Measurements from ENCODE around the gene SENP8.
"Not testable (repeated sequence)": the region's sequence is repeated elsewhere in the genome, so short reads cannot be mapped to it uniquely, and the experiment has no call there.

Gene SENP8

DNA sequence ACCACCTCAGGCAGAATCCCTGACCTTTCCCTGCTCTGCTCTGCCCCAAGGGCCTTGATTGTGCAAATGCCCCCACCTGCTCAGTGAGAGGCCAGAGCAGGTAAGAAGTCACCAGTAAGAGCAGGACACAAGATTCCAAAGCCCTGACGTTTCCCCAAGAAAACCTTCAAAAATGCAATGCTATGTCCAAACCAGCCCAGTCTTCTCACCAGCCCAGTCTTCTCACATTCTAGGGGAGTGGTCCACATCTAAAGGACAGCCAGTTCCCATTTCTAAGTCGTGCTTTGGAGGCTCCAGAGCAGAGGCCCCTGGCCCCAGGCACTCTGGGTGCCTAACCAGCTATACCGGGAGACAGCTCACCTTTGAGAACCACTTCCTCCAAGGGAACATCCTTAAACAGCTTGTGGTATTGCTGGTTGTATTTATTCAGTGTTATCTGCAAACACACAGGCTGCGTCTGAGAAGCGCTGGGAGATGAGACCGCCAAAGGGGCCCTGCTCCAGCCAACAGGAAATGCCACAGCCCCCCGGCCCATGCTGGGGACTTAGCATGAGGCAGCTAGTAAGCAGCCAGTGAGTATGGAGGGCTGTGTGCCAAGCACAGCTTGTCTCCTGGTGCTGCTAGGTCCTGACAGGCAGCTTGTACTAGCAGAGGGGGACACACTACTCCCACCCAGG is 50.1 kb downstream of the SENP8 start:
- H3K4me3 ChIP-seq (replicated peaks; ENCODE audit: low read depth, low read length) = no peak overlapping the region
- no peak for DNase-seq (ENCODE audit: extremely low read depth, low read depth)

DNA sequence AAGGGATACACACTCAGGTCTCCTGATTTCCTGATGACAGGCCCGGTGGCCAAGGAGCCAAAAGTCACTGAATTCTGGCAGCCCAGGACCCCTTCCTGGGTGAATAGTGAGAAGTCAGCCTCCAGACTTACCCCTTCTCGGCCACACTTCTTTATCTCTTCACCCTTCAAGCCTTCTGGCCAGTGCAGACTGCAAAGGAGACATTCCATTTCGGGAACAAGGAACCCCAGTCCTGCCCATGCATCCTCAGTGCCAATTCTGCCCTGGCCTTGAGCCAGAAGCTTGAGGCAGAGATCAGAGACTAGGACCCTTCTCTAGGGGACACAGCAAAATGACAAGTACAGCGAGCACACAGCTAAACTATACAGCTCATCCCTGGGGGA is 50.6 kb downstream of the SENP8 start:
- TF ChIP-seq, protein P1, sequence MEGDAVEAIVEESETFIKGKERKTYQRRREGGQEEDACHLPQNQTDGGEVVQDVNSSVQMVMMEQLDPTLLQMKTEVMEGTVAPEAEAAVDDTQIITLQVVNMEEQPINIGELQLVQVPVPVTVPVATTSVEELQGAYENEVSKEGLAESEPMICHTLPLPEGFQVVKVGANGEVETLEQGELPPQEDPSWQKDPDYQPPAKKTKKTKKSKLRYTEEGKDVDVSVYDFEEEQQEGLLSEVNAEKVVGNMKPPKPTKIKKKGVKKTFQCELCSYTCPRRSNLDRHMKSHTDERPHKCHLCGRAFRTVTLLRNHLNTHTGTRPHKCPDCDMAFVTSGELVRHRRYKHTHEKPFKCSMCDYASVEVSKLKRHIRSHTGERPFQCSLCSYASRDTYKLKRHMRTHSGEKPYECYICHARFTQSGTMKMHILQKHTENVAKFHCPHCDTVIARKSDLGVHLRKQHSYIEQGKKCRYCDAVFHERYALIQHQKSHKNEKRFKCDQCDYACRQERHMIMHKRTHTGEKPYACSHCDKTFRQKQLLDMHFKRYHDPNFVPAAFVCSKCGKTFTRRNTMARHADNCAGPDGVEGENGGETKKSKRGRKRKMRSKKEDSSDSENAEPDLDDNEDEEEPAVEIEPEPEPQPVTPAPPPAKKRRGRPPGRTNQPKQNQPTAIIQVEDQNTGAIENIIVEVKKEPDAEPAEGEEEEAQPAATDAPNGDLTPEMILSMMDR (IDR thresholded peaks at IDR 0.05; ENCODE audit: low read depth, low read length, missing control alignments) = no peak
- no peak for DNase-seq (ENCODE audit: extremely low read depth, low read depth)
- no peak overlapping the region for H3K4me3 ChIP-seq (replicated peaks; ENCODE audit: low read depth, low read length)

More for the DNA sequence above, 50.1 kb downstream of the SENP8 start:
- TF ChIP-seq, protein P1 (IDR thresholded peaks at IDR 0.05; ENCODE audit: low read depth, low read length, missing control alignments) = no peak

- TF ChIP-seq, protein P1 (IDR thresholded peaks at IDR 0.05; ENCODE audit: low read depth, low read length, missing control alignments) = no peak
- no peak overlapping the region for H3K4me3 ChIP-seq (replicated peaks; ENCODE audit: low read depth, low read length)
- DNase-seq (ENCODE audit: extremely low read depth, low read depth) = no peak
These were observed 51.2 kb downstream of the SENP8 start for GRCh38 chr15:72169236-72169920.

DNA sequence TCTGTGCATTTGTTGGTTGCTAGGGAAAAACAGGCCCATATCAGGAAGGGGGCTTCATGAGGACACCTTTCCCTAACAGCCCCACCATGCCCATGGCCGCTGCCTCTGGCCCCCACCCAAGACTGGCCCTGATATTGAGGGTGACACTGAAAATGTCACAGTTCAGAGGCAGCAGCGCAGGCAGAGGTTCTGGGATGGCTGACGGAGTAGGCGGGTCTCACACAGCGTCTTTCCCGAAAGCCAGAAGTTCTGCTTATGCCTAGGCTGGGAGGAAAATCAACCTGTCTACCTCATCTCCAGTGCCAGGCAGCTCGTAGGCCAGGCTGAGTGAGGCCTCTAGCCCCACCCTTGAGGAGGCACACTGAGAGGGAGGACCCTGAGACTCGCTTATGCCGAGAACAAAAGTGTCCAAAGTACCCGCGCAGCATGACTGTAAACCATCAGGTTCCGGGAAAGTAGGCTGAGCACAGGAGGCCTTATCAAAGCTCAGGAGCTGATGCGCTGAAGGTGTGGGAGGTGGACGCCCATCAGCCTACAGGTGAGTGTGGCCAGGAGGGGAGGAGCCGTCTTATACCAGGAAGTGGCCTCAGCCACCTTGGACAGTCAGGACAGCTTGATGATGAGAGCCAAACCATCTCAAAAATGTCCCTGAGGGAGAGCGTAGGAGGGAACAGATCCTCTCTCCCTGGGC is 51.9 kb downstream of the SENP8 start:
- DNase-seq (ENCODE audit: extremely low read depth, low read depth) = no peak
- TF ChIP-seq, protein P1 (IDR thresholded peaks at IDR 0.05; ENCODE audit: low read depth, low read length, missing control alignments) = no peak
- no peak overlapping the region for H3K4me3 ChIP-seq (replicated peaks; ENCODE audit: low read depth, low read length)

DNA sequence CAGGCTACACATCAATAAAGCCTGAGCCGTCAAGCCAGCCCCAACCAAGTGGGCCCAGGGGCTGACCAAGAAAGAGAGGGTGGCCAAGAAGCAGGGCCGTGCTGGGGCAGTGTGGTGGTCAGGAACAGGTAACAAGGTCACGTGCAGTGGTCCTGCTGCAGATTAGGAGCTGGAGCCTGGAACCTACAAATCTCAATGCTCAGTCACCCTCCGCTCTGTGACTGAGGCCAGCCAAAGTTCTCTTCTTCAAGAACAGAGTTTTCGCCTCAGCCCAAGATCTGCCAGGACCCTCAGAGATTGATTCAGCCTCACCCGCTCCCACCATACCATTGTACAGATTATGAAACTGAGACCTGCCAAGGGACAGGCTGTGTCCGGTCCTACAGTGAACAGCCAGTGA is 52.5 kb downstream of the SENP8 start:
- no peak overlapping the region for H3K4me3 ChIP-seq (replicated peaks; ENCODE audit: low read depth, low read length)
- no peak for DNase-seq (ENCODE audit: extremely low read depth, low read depth)
- TF ChIP-seq, protein P1 (IDR thresholded peaks at IDR 0.05; ENCODE audit: low read depth, low read length, missing control alignments) = no peak

- not testable (repeated sequence) for DNase-seq (ENCODE audit: extremely low read depth, low read depth); H3K4me3 ChIP-seq (replicated peaks; ENCODE audit: low read depth, low read length)
These were observed 53.8 kb downstream of the SENP8 start for GRCh38 chr15:72171978-72172377.

GRCh38 chr15:72172796-72173195 is 54.6 kb downstream of the SENP8 start:
- no peak overlapping the region for H3K4me3 ChIP-seq (replicated peaks; ENCODE audit: low read depth, low read length)
- DNase-seq (ENCODE audit: extremely low read depth, low read depth) = no peak
- TF ChIP-seq, protein P1 (IDR thresholded peaks at IDR 0.05; ENCODE audit: low read depth, low read length, missing control alignments) = no peak
